Activated CD8-positive, alpha-beta memory T cell treated with anti-CD3 and anti-CD28 coated beads for 36 hours (primary cell): Measurements from ENCODE around the gene TBCD. TPM values are rescaled to one million over a fixed set of nuclear protein-coding genes. Genes with fewer than 3 reads are reported as not detected.
"Not testable (repeated sequence)": the region's sequence is repeated elsewhere in the genome, so short reads cannot be mapped to it uniquely, and the experiment has no call there.

ENCODE experiments used
- CTCF ChIA-PET: fragments of 350-600 bp; sonication (Branson Sonifier 250); formaldehyde crosslinking; loops from one replicate; lab custom pipeline; 2021; ENCODE audit warnings: antibody characterized with exemption; lab: Charles Lee
- POLR2A ChIA-PET: fragments of 350-600 bp; sonication (Branson Sonifier 250); formaldehyde crosslinking; loops from one replicate; lab custom pipeline; 2021; ENCODE audit warnings: antibody characterized with exemption; lab: Charles Lee
- total RNA-seq, 2 experiments: library from RNA; stranded (reverse); gene quantifications; one replicate each; pipeline ENCODE4 v1.2.3, GENCODE V29; 2021

TBCD gene
- total RNA-seq, 2 experiments from 2014 or later, result 82.7 to 84.2 TPM

DNA sequence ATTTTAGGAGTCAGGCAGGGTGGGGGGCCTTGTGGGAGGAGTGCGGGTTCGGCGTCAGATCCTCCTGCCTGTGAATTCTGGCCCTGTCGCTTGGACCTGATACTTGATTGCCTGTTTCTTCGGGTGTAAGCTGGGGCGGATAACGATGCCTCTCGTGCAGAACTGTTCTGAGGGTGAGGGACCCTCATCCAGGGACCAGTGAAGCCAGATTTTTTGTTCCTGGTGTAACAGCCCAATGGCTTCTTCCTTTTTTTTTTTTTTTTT, 1.3 kb downstream of the TBCD start:
- ChIA-PET POLR2A (no interaction called here), CTCF (interaction anchor here (1.2 to 1.4 kb wide), 2 partner anchors 27 to 85 kb away, joined by 3 to 5 read pairs; no protein-coding TSS in a partner anchor)

DNA sequence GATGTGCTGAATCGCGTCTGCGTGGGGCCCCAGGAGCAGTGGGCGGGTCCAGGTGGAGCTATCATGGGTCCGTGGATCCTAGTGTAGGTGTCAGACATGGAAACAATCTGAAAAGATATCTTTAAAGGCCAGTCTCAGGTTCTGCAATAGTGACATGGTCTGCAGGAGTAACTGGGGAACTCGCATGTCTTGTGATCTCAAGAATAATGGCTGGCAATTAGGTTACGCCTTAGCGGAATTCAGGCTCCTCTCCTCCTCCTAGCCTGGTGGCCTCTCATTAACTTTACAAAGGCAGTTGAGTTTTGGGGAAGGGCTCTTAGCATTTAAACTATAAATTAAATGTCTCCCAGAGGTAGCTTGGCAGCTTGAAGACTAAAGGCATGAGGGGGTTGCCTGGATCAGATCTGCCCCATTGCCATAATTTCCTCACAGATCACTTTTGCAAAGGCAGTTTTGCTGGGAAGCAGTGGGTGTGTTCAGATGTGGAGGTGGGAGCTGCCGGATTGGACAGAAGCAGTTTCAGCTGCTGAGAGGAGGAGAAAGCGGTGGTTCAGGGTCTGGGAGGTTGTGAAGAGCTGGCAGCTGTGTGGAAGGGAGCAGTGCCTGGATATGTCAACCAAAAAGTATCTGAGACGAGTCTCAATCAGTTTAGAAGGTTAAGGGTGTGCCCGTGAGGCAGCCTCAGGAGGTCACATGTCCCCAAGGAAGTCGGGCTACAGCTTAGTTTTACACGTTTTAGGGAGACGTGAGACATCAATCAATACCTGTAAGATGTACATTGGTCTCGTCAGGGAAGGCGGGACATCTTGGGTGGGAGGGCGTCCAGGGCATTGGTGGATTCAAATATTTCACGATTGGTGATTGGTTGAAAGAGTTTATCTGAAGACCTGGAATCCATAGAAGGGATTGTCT, 2.7 kb downstream of the TBCD start:
- ChIA-PET POLR2A (no interaction called here), CTCF (interaction anchor here (0.6 to 2.2 kb wide), 2 partner anchors 27 to 166 kb away, joined by 3 to 4 read pairs; no protein-coding TSS in a partner anchor)

DNA sequence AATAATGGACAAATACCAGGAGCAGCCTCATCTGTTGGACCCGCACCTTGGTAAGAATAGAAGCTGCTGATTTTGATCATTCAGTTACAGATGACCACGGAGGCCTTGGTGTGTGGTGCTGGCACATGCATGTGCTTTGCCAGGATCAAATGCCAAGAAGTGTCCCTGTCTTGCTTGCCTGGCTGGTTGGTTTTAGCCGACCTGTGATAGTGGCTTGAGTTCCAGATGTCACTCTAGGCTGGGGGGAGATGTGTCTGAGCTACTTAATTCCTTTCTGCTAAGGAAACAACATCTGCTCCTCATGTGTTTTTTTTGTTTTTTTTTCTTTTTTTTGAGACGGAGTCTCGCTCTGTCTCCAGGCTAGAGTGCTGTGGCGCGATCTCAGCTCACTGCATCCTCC, 4.3 kb downstream of the TBCD start:
- CTCF ChIA-PET, result interaction anchor here (0.9 to 2.2 kb wide), 3 partner anchors 25 to 330 kb away, joined by 3 to 4 read pairs (median 3); no protein-coding TSS in a partner anchor
- POLR2A ChIA-PET, result no interaction called here

DNA sequence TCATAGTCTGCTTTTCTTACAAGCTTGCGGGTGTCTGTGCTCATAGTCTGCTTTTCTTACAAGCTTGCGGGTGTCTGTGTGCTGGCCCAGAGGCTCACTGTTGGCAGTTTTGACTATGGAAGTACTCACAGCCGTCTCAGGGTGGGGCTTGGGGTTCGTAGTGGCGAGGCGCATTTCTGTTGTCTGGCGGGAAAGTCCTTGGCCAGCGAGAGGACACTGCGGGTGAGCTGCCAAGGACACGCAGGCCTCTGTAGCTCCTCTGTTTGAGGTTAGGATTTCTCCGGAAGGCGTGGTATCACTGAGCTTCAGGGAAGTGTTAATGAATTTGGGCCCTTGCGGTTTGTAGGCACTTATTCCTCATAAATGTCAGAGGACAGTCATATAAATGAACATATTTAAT, 13.5 kb downstream of the TBCD start:
- CTCF ChIA-PET, result interaction anchor here (1.5 kb wide), 2 partner anchors 10 to 97 kb away, joined by 4 to 5 read pairs; no protein-coding TSS in a partner anchor
- POLR2A ChIA-PET, result no interaction called here

DNA sequence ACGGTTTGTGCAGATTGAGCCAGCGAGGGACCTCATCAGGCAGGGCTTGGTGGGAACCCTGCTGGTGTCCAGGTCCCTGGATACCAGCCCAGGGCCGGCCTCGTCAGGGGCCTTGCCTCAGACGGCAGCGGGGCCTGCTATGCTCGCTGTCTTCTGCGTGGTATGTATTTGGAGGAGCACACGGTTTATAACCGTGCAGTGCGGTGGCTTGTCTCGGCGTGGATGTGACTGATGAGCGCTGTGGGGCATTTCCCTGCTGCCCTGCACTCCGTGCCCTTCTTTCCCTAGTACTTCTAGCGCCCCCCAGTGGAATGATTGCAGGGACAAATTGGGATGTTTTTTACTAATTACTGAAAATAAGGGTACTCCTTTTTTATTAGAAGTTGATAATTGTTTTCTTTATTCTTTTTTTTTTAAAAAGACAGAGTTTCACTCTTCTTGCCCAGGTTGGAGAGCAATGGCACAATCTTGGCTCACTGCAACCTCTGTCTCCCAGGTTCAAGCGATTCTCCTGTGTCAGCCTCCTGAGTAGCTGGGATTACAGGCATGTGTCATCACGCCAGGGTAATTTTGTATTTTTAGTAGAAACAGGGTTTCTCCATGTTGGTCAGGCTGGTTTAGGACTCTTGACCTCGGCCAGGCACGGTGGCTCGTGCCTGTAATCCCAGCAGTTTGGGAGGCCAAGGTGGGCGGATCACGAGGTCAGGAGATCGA, 15.3 kb downstream of the TBCD start:
- ChIA-PET POLR2A (no interaction called here), CTCF (interaction anchor here (1.0 to 1.5 kb wide), 3 partner anchors 8 to 86 kb away, joined by 3 to 5 read pairs (median 3); no protein-coding TSS in a partner anchor)

DNA sequence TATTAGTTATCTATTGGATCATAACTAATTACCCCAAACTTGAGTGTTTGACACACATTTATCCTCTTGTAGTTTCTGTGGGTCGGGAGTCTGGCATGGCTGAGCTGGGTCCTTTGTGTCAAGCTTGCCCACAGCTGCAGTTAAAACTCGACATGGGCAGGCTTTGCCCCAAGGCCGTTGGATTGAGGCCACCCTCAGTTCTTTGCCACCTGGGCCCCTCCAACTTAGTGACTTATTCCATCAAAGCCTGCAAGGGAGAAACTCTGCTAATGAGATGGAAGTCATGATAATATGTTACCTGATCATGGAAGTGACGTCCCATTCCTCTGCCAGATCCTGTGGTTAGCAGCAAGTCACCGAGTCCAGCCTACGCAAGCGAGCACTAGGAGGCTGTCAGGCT, 17.2 kb downstream of the TBCD start:
- POLR2A ChIA-PET, result no interaction called here
- CTCF ChIA-PET, result interaction anchor here (1.1 kb wide), 1 partner anchor 100 kb away, joined by 4 read pairs; no protein-coding TSS in a partner anchor

DNA sequence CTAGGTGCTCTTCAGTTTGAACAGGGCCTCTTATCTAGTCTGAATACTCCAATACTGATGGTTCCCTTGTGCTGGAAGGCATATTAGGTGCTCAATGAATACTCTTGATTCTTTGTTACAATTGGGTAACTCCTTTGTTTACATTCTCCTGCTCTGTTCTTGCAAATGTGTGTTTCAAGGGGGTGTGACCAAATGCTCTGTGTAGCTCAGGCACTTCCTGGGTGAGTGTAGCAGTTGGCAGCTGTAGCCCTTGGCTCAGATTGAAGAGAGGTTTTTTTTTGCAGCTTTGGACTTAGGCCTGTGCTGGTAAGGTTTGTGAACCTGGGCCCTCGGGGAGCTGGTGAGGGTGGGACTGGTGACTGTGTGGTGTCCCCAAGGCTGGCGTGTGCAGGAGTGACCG, 20.2 kb downstream of the TBCD start:
- CTCF ChIA-PET, result interaction anchor here (0.7 kb wide), 1 partner anchor 9 kb away, joined by 3 read pairs; no protein-coding TSS in a partner anchor
- POLR2A ChIA-PET, result no interaction called here

DNA sequence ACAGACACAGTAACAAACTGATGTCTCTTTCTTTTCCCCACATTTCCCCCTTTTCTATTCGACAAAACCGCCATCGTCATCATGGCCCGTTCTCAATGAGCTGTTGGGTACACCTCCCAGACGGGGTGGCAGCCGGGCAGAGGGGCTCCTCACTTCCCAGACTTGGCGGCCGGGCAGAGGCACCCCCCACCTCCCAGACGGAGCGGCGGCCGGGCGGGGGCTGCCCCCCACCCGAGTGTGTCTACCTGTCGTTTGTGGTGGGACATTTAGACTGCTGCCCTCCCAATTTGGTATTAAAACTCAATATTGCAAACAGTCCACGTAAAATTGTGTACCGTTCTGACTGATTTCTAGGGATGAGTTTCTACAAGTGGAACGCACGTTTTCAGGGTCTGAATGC, 22.6 kb downstream of the TBCD start:
- CTCF ChIA-PET, result interaction anchor here (1.1 to 1.3 kb wide), 3 partner anchors 8 to 90 kb away, joined by 3 to 5 read pairs (median 3); no protein-coding TSS in a partner anchor
- POLR2A ChIA-PET, result not testable (repeated sequence)

DNA sequence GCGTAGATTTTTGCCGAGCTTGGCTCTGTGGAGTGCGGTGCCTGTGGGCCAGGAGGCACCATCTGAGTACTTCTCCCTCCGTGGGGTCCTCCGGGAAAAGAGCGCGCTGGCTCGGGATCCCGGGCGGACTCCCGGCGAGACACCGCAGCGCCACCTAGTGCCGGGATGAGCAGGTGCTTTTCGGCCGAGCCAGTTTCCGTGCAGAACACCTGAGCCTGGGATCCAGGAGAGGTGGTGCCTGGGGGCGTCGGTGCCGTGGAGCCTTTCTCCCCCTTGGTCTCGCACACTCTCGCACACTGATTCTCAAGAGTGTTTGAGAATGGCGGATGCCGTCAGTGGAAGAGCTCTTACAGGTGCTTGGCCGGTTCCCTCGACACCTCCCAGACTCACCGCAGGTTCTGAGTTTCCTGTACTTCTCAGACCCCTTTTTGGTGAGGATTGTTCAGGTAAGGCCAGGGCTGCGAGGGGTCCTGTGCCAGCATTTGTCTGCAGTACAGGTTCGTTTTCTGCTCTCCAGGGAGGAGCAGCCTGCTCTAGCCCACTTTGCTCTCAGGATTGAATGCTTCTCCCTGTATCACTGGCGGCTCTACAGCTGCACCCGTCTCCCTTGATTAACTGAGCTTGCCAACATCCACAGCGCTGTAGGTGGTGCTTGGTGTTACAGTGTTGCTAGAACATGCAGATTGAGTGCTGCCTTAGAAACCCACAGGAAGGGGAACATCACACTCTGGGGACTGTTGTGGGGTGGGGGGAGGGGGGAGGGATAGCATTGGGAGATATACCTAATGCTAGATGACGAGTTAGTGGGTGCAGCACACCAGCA, 23.3 kb downstream of the TBCD start:
- POLR2A ChIA-PET, result no interaction called here
- CTCF ChIA-PET, result interaction anchor here (0.6 to 1.3 kb wide), 7 partner anchors 9 to 309 kb away, joined by 3 to 5 read pairs (median 3); no protein-coding TSS in a partner anchor

DNA sequence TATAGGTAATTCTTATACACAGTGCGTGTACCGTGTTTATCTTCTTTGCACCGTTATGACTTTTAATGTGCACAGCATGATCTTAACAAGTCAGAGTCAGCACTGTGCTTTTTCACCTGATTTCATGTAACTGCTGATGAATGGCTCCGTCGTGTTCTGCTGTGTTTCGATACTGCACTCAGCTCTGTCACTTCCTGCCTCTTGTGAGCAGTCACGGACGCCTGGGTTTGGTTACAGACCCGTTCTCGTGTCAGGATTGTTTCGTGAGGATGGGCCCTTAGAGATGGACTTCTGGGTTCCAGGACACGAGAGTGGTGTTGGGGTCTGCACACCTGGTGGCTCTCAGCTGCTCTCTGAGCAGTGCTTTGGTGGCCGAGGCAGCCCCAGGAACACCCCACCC, 24.6 kb downstream of the TBCD start:
- ChIA-PET CTCF (interaction anchor here (0.7 to 0.9 kb wide), 4 partner anchors 59 to 308 kb away, joined by 3 read pairs; no protein-coding TSS in a partner anchor), POLR2A (interaction anchor here (0.6 kb wide), 1 partner anchor 307 kb away, joined by 3 read pairs; no protein-coding TSS in a partner anchor)

DNA sequence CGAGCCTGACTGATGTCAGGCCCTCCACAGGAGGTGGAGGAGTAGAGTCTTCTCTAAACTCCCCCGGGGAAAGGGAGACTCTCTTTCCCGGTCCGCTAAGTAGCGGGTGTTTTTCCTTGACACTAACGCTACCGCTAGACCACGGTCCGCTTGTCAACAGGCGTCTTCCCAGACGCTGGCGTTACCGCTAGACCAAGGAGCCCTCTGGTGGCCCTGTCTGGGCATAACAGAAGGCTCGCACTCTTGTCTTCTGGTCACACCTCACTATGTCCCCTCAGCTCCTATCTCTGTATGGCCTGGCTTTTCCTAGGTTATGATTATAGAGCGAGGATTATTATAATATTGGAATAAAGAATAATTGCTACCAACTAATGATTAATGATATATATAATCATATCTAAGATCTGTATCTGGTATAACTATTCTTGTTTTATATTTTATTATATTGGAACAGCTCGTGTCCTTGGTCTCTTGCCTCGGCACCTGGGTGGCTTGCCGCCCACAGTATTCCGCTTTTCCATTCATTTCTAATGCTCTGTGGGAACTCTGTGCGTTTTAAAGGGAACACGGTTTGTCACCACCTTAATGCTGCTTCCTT, 26.0 kb downstream of the TBCD start:
- CTCF ChIA-PET, POLR2A ChIA-PET: not testable (repeated sequence)

DNA sequence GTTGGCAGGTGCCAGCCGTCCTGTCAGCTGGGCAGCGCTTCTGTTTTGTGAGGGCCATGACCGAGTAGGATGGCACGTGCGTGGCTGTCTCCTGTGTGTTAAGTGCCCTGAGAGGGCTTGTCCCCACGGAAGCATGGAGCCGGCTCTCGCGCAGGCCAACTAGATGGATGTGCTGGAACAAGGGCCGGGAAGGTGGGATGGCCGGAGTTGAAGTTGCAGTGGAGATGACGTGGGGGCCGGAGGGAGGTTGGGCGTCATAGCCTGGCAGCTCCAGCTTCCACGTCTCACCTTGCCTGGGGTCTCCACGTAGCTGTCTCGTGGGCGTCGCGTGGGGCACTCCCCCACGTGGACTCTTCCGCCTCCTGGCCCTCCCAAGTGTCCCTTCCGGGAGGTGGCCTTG, 27.7 kb downstream of the TBCD start:
- POLR2A ChIA-PET, result no interaction called here

DNA sequence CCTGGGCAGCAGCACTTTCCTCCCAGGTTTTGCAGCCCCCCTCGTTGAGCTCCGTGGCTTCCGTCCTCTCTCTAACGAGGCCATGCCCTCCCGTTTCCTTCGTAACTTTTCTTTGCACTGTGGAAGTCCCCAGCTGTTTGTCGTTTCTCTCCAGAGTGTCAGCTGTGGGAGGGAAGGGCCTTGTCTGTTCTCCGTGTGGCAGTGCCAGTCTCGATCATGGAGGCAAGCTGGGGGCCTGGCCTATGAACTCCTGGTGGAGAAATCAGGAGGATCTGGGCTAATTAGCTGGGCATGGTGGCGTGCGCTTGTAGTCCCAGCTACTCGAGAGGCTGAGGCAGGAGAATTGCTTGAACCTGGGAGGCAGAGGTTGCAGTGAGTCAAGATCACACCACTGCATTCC, 28.3 kb downstream of the TBCD start:
- POLR2A ChIA-PET, result interaction anchor here (0.6 kb wide), 1 partner anchor 170 kb away, joined by 6 read pairs; no protein-coding TSS in a partner anchor
- CTCF ChIA-PET, result interaction anchor here (1.5 to 2.5 kb wide), 4 partner anchors 27 to 137 kb away, joined by 3 to 10 read pairs (median 6); no protein-coding TSS in a partner anchor

More for the DNA sequence above, 27.7 kb downstream of the TBCD start:
- CTCF ChIA-PET, result interaction anchor here (1.5 to 1.8 kb wide), 2 partner anchors 26 to 134 kb away, joined by 3 to 6 read pairs; no protein-coding TSS in a partner anchor

DNA sequence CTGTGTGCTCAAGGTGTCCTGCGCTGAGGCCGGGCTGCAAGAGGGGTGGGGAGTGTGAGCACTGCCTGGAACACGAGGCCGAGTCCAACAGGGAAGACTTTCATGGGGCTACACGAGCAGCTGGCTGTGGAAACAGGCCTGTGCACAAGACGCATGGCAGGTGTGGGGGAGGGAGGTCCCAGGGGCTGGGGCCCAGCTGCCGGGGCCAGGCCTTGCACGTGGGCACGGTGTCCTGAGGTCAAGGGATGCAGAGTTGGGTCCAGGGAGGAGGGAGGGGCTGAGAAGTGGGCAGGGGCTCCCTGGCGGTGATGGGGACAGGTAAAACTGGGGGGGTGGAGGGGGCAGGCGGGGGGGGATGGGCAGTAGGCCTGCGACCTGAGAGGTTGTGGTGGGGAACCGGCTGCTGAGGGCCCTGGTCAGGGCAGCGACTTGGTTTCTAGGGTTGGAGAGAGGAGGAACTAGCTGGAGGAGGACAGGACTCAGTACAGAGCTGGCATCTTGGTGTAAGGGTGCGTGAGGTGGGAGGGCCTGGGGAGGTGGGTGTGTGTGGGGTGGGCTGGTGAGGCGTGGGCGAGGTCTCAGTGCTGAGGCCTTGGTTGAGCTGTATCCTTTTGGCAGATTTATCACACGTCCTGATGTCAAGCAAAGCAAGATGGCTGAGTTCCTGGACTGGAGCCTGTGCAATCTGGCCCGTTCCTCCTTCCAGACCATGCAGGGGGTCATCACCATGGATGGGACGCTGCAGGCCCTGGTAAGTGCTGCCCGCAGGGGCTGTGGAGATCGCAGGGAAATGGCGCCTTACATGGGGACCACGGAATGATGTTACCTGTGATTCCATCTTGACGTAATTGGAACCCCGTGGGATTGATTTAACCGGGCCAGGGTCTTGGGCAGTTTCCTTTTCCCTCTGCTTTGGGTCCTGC, 29.4 kb downstream of the TBCD start:
- ChIA-PET POLR2A (no interaction called here), CTCF (interaction anchor here (0.5 to 2.5 kb wide), 20 partner anchors 9 to 640 kb away, joined by 3 to 10 read pairs (median 4); partner anchors contain the start of gene FN3KRP)

DNA sequence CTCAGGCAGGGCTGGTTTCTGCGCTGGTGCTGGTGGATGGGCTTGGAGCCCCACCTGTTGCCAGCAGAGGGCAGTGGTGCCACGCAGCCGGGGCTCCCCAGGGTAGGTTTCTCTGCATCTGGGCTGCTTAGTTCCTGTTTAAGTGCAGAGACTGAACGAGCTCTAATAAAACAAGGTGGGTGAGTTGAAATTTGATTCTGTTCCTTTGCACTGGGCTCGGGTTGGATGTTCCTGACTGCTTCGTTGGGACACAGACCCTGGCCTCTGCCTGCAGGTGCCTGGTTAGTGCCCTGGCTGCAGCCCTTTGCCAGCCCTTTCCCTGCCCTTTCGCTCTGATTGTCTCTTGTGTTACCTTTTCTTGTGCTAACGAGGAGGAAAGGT, 30.0 kb downstream of the TBCD start:
- POLR2A ChIA-PET, result no interaction called here
- CTCF ChIA-PET, result interaction anchor here (0.6 to 2.5 kb wide), 16 partner anchors 9 to 316 kb away, joined by 3 to 10 read pairs (median 4); partner anchors contain the start of gene FN3KRP

DNA sequence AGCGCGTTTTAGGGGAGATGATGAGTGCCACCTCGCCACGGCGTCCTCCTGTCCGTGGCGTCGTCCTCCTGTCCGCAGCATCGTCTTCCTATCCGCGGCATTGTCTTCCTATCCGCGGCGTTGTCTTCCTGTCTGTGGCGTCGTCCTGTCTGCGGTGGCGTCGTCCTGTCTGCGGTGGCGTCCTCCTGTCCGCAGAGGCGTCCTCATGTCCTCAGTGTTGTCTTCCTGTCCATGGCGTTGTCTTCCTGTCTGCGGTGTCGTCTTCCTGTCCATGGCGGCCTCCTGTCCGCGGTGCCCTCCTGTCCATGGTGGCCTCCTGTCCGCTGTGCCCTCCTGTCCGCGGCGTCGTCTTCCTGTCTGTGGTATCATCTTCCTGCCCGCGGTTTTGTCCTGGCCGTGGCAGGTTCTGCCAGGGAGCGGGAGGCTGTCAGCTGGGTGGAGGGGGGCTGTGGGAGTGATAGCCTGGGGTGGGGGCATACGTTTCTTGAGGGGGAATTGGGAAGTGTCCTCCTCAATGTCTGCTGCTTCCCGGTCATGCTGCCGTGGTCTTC, 30.9 kb downstream of the TBCD start:
- CTCF ChIA-PET, result interaction anchor here (0.9 to 2.5 kb wide), 4 partner anchors 11 to 135 kb away, joined by 3 to 10 read pairs (median 4); no protein-coding TSS in a partner anchor
- POLR2A ChIA-PET, result no interaction called here

DNA sequence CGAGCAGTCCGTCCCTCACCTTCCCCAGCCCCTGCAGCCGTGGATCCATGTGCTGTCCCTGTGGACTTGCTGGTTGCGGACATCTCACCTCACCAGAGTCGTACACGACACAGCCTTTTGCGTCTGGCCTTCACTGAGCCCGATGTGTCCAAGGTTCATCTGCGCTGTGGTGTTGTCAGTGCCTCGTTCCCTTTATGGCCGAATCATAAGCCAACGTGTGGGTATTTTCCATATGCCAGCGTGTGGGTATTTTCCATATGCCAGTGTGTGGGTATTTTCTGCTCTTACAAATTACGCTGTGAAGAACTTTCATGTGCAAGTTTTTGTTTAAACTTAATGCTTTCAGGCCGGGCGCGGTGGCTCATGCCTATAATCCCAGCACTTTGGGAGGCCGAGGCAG, 31.6 kb downstream of the TBCD start:
- CTCF ChIA-PET, result no interaction called here
- POLR2A ChIA-PET, result no interaction called here
